Psoas muscle (tissue), 8 donors: ENCODE results near the gene SLCO2B1. TPM values are rescaled to one million over a fixed set of nuclear protein-coding genes. Genes with fewer than 3 reads are reported as not detected.

Experiments
- ATAC-seq, 4 donors: fragments of 200-7000 bp; cut with Tn5 transposase; one replicate each; pipeline ENCODE4 v1.9.1; 2020; ENCODE audit warnings: moderate library complexity in 3 of 4, mild to moderate bottlenecking in 2 of 4
- DNase-seq, 2 donors: peaks; one replicate each; pipeline ENCODE4 v3.0.0-alpha.2; 2020
- H3K27ac ChIP-seq: fragments of 200-600 bp; one replicate; pipeline ENCODE4 v1.8.0; 2022
- H3K27me3 ChIP-seq, 3 donors: fragments of 200-600 bp in 1 of 3; one replicate each; pipeline versions ENCODE4 v1.6.1 to v1.8.0; 2013 to 2022; ENCODE audit warnings: low read length in 2 of 3, mild to moderate bottlenecking in 2 of 3, moderate library complexity in 1 of 3; ENCODE audit not compliant: insufficient read depth in 3 of 3
- H3K36me3 ChIP-seq, 2 donors: fragments of 200-600 bp in 1 of 2; one replicate each; pipeline versions ENCODE4 v1.6.1 to v1.8.0; 2013 to 2022; ENCODE audit warnings: low read depth in 1 of 2, mild to moderate bottlenecking in 1 of 2, moderate library complexity in 1 of 2; ENCODE audit not compliant: insufficient read depth in 1 of 2
- H3K4me1 ChIP-seq: fragments of 200-600 bp; one replicate; pipeline ENCODE4 v1.8.0; 2022
- H3K4me3 ChIP-seq: fragments of 200-600 bp; one replicate; pipeline ENCODE4 v1.8.0; 2022; ENCODE audit warnings: mild to moderate bottlenecking
- H3K9me3 ChIP-seq: fragments of 200-600 bp; one replicate; pipeline ENCODE4 v1.8.0; 2022
- CTCF ChIP-seq: fragments of 200-600 bp; IDR thresholded peaks from one replicate; pipeline ENCODE4 v1.8.0; 2022; ENCODE audit warnings: antibody characterized with exemption
- WGBS, 3 donors: extraction: QIAGEN DNeasy Blood & Tissue Kit; methylation state at CpG; one replicate each; pipeline versions ENCODE4 v1.1.6 to v1.1.7; 2013; 5-methylcytosine and 5-hydroxymethylcytosine counted together
- intact Hi-C, 2 donors: fragments of 100-400 bp; cut with DNase I; formaldehyde crosslinking; loops; one replicate each; pipeline versions ENCODE4 v1.11.0 to v1.14.2; 2022
- polyA plus RNA-seq, 3 donors: library from polyadenylated mRNA; stranded (reverse); fragments of 200-250 nt; gene quantifications; one replicate each; pipeline ENCODE4 v1.2.3, GENCODE V29; 2013
- total RNA-seq, 4 donors: library from RNA; stranded (reverse); fragmentation: NEBNext Ultra II Directional in 2 of 4; extraction: Animal tissue kit (Norgen Biotek cat#: 25700) in 2 of 4; gene quantifications; one replicate each; pipeline versions ENCODE4 v1.2.1 to v1.2.4, GENCODE V29; 2021 to 2023
- donor health status: healthy with polysubstance abuse.
- donor health status: DM: no; HTN: no; CAD: no; lungs with moderate emphysema.
- donor health status: Bipolar disorder and iron deficiency.
- donor health status: healthy.
- donor health status: DM: yes; HTN: yes; CAD: no.
- donor health status: DM: no; HTN: no; CAD: no.
- donor health status: DM: no; HTN: no; CAD: no.
- donor health status: DM: yes; HTN: yes; CAD: no.

The SLCO2B1 gene
- total and polyA plus RNA-seq, 7 donors = 1.2 to 17.7 (median 10.7) TPM

GRCh38 chr11:75239531-75240290, 88.8 kb downstream of the SLCO2B1 start:
- Histone ChIP-seq H3K27me3 (peaks cover 0 to 29% (median 14%) of the 10 kb centered on the region in 3 donors), H3K9me3 (no peaks in the 10 kb centered on the region), H3K4me1 (peaks cover 3% of the 10 kb centered on the region), H3K36me3 (no peaks in the 10 kb centered on the region), H3K27ac (no peak overlapping the region), H3K4me3 (no peak overlapping the region)
- ATAC-seq (no peak), DNase-seq (no peak)
- 44 to 58% (median 50%) methylated on average over 10 of the region's 10 CpGs for WGBS, 3 donors
- TF ChIP-seq CTCF = no peak
- intact Hi-C loops = loop anchor here in 1 of 2 donors (5.0 to 10.0 kb wide), 2 partner anchors 215 to 307 kb away; no protein-coding TSS in a partner anchor

- H3K27ac ChIP-seq = no peak within 1 kb of the TSS
- no peaks in the 10 kb centered on the region for H3K36me3 ChIP-seq
- TF ChIP-seq CTCF = no peak
- peaks cover 0 to 29% (median 14%) of the 10 kb centered on the region in 3 donors for H3K27me3 ChIP-seq
- DNase-seq (no peak), ATAC-seq (no peak)
- H3K9me3 ChIP-seq = no peaks in the 10 kb centered on the region
- intact Hi-C loops = loop anchor here in 1 of 2 donors (5.0 to 10.0 kb wide), 2 partner anchors 216 to 308 kb away; no protein-coding TSS in a partner anchor
- peak within 1 kb of the TSS; percentile 53 for H3K4me3 ChIP-seq
- peaks cover 3% of the 10 kb centered on the region for H3K4me1 ChIP-seq
- WGBS, 3 donors = 3 to 8% (median 5%) methylated on average over 15 to 58 of the region's 58 CpGs
These were observed 89.6 kb downstream of the SLCO2B1 start, which contains the start of gene TPBGL for GRCh38 chr11:75240311-75241035. TSS of gene TPBGL (plus strand) at chr11:75240774. CDS start at chr11:75241050, 276 bp downstream.

GRCh38 chr11:75241036-75241905, 90.4 kb downstream of the SLCO2B1 start:
- peak; percentile 84 to 91 for DNase-seq
- Histone ChIP-seq H3K27ac (no peak overlapping the region), H3K27me3 (peaks cover 0 to 29% (median 14%) of the 10 kb centered on the region in 3 donors), H3K9me3 (no peaks in the 10 kb centered on the region), H3K4me3 (peak overlapping the region; percentile 53), H3K4me1 (peaks cover 3% of the 10 kb centered on the region), H3K36me3 (no peaks in the 10 kb centered on the region)
- peak; percentile 95 for TF ChIP-seq CTCF
- peak; percentile 95 to 98 (median 96) for ATAC-seq
- WGBS, 3 donors = 0 to 1% (median 0%) methylated on average over 77 to 140 of the region's 140 CpGs
- intact Hi-C loops = loop anchor here in 1 of 2 donors (5.0 to 10.0 kb wide), 2 partner anchors 216 to 309 kb away; no protein-coding TSS in a partner anchor

DNA sequence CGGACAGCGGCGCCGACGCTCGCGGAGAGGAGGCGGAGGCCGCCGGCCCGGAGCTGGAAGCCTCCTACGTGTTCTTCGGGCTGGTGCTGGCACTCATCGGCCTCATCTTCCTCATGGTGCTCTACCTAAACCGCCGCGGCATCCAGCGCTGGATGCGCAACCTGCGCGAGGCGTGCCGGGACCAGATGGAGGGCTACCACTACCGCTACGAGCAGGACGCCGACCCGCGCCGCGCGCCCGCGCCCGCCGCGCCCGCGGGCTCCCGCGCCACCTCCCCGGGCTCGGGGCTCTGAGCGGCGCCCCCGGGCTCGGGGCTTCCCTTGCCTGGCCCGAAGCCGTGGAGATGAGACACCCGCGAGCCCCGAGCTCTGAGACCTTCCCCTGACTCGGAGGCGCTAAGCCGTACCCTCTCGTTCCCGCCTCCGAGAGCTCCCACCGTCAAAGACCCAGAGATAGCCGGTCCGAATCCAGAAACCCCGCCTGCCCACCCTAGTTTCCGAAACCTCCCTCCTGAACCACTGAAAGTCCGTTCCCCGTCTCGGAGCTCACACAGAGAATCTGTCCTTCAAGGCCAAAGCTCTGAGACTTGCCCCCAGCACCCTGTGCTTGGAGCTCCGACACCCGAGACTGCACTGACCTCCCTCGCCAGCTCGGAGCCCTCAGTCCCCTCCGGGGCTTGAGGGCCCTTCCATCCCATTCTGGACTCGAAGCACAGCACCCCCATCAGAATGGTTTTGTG, 91.2 kb downstream of the SLCO2B1 start:
- Histone ChIP-seq H3K27me3 (peaks cover 0 to 29% (median 14%) of the 10 kb centered on the region in 3 donors), H3K4me1 (peaks cover 3% of the 10 kb centered on the region), H3K4me3 (peak overlapping the region; percentile 53), H3K27ac (no peak overlapping the region), H3K36me3 (no peaks in the 10 kb centered on the region), H3K9me3 (no peaks in the 10 kb centered on the region)
- ATAC-seq (no peak), DNase-seq (no peak)
- intact Hi-C loops = loop anchor here in 1 of 2 donors (5.0 to 10.0 kb wide), 2 partner anchors 217 to 310 kb away; no protein-coding TSS in a partner anchor
- no peak for TF ChIP-seq CTCF
- 5 to 9% (median 5%) methylated on average over 38 to 72 of the region's 72 CpGs for WGBS, 3 donors
